Iris pigment epithelial cell (primary cell): ENCODE results near the gene NPAP1.
"Not testable (repeated sequence)": the region's sequence is repeated elsewhere in the genome, so short reads cannot be mapped to it uniquely, and the experiment has no call there.

ENCODE experiments used
- DNase-seq: peaks from one replicate; pipeline ENCODE4 v3.0.0-alpha.2; 2011; ENCODE audit warnings: low read depth

Gene NPAP1

GRCh38 chr15:24675332-24676144, at the start of gene NPAP1:
NPAP1 (plus strand) TSS chr15:24675775; CDS start chr15:24675868, 93 bp downstream.
- no peak for DNase-seq

- DNase-seq, result no peak
Observed at GRCh38 chr15:24627443-24627842, 48.1 kb upstream of the NPAP1 start.

- DNase-seq, result no peak
Observed at GRCh38 chr15:24633082-24633481, 42.5 kb upstream of the NPAP1 start.

GRCh38 chr15:24639412-24639811, 36.2 kb upstream of the NPAP1 start:
- DNase-seq, result not testable (repeated sequence)

GRCh38 chr15:24645627-24646026, 29.9 kb upstream of the NPAP1 start:
- DNase-seq, result no peak

GRCh38 chr15:24659622-24660021, 16.0 kb upstream of the NPAP1 start:
- no peak for DNase-seq

- no peak for DNase-seq
Observed at GRCh38 chr15:24662991-24663390, 12.6 kb upstream of the NPAP1 start.

- no peak for DNase-seq
Observed at GRCh38 chr15:24676431-24676830, 856 bp downstream of the NPAP1 start.

GRCh38 chr15:24678485-24678884, 2.9 kb downstream of the NPAP1 start:
- no peak for DNase-seq

GRCh38 chr15:24682002-24682401, 6.4 kb downstream of the NPAP1 start:
- no peak for DNase-seq

- not testable (repeated sequence) for DNase-seq
Observed at GRCh38 chr15:24682905-24683304, 7.3 kb downstream of the NPAP1 start.

GRCh38 chr15:24683736-24684135, 8.2 kb downstream of the NPAP1 start:
- DNase-seq, result no peak

GRCh38 chr15:24684313-24684712, 8.7 kb downstream of the NPAP1 start:
- DNase-seq, result no peak

GRCh38 chr15:24696201-24696600, 20.6 kb downstream of the NPAP1 start:
- no peak for DNase-seq

GRCh38 chr15:24696842-24697241, 21.3 kb downstream of the NPAP1 start:
- DNase-seq, result no peak

- no peak for DNase-seq
Observed at GRCh38 chr15:24718289-24719082, 42.9 kb downstream of the NPAP1 start.

- no peak for DNase-seq
Observed at GRCh38 chr15:24729760-24730159, 54.2 kb downstream of the NPAP1 start.
